Aorta (tissue), 5 donors: Measurements from ENCODE around the gene DAW1. TPM values are rescaled to one million over a fixed set of nuclear protein-coding genes. Genes with fewer than 3 reads are reported as not detected.

Source experiments
- ATAC-seq: fragments of 200-7000 bp; cut with Tn5 transposase; one replicate; pipeline ENCODE4 v1.9.1; 2022; ENCODE audit warnings: moderate library complexity; ENCODE audit not compliant: low FRiP score
- DNase-seq, 2 donors: peaks; one replicate each; pipeline ENCODE4 v3.0.0-alpha.2; 2020
- H3K27ac ChIP-seq, 2 donors: one replicate each; pipeline ENCODE4 v1.5.1; 2013; ENCODE audit warnings: low read length in 2 of 2, mild to moderate bottlenecking in 2 of 2, moderate library complexity in 2 of 2, control low read depth in 1 of 2, inconsistent platforms in 1 of 2, low read depth in 1 of 2
- H3K27me3 ChIP-seq, 2 donors: one replicate each; pipeline ENCODE4 v1.6.1; 2013; ENCODE audit warnings: control low read depth in 1 of 2, low read length in 1 of 2, mild to moderate bottlenecking in 1 of 2, moderate library complexity in 1 of 2; ENCODE audit not compliant: insufficient read depth in 2 of 2, control insufficient read depth in 1 of 2
- H3K36me3 ChIP-seq, 2 donors: one replicate each; pipeline ENCODE4 v1.6.1; 2013; ENCODE audit warnings: control low read depth in 1 of 2, low read length in 1 of 2, mild to moderate bottlenecking in 1 of 2; ENCODE audit not compliant: insufficient read depth in 2 of 2, control insufficient read depth in 1 of 2
- H3K4me1 ChIP-seq, 2 donors: one replicate each; pipeline ENCODE4 v1.6.1; 2013; ENCODE audit warnings: low read length in 2 of 2, control low read depth in 1 of 2, mild to moderate bottlenecking in 1 of 2, moderate library complexity in 1 of 2; ENCODE audit not compliant: insufficient read depth in 2 of 2, control insufficient read depth in 1 of 2
- H3K4me3 ChIP-seq, 2 donors: one replicate each; pipeline ENCODE4 v1.5.1; 2013; ENCODE audit warnings: low read length in 2 of 2, control low read depth in 1 of 2, mild to moderate bottlenecking in 1 of 2
- H3K9me3 ChIP-seq: one replicate; pipeline ENCODE4 v1.6.1; 2013; ENCODE audit warnings: mild to moderate bottlenecking, low read length; ENCODE audit not compliant: control insufficient read depth
- WGBS, 2 donors: extraction: QIAGEN DNeasy Blood & Tissue Kit; methylation state at CpG; one replicate each; pipeline ENCODE4 v1.1.7; 2013; 5-methylcytosine and 5-hydroxymethylcytosine counted together
- intact Hi-C, 2 donors: fragments of 100-400 bp; cut with DNase I; formaldehyde crosslinking; loops; one replicate each; pipeline versions ENCODE4 v1.14.2 to v1.15.0; 2022
- polyA plus RNA-seq, 2 donors: library from polyadenylated mRNA; stranded (reverse); fragments of 200-250 nt; gene quantifications; one replicate each; pipeline ENCODE4 v1.2.3, GENCODE V29; 2013
- total RNA-seq, 2 donors: library from RNA; stranded (reverse); fragmentation: NEBNext Ultra II Directional; extraction: Animal tissue kit (Norgen Biotek cat#: 25700); gene quantifications; one replicate each; pipeline ENCODE4 v1.2.1, GENCODE V29; 2021
- donor health status: healthy with polysubstance abuse.
- donor health status: Bipolar disorder and iron deficiency.
- donor health status: DM: no; HTN: no; CAD: no.
- donor health status: DM: no; HTN: no; CAD: no.
- donor health status: DM: yes; HTN: yes; CAD: no.

The DAW1 gene
- total and polyA plus RNA-seq, 4 donors = 0.41 to 0.88 TPM; not detected in 2

DNA sequence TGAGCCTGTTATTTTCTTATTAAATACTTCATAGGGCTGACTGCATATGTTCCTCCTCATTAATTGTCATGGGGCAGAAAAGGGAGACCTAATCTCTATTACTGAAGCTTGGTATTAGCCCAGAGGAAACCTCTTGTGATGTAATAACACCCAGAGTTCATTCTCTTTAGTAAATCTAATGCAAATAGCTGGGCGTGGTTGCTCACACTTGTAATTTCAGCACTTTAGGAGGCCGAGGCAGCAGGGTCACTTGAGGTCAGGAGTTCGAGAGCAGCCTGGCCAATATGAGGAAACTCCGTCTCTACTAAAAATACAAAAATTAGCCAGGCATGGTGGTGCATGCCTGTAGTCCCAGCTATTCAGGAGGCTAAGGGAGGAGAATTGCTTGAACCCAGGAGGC, 14.7 kb downstream of the DAW1 start:
- no peak overlapping the region for H3K4me3 ChIP-seq
- H3K4me1 ChIP-seq = peaks cover 0 to 4% of the 10 kb centered on the region in 2 donors
- ATAC-seq (no peak), DNase-seq (no peak)
- H3K27me3 ChIP-seq = no peaks in the 10 kb centered on the region
- intact Hi-C loops = loop anchor here (5.0 to 10.0 kb wide), 3 partner anchors 224 to 1379 kb away; no protein-coding TSS in a partner anchor
- no peak overlapping the region for H3K27ac ChIP-seq
- 87 to 88% methylated on average over 4 of the region's 4 CpGs for WGBS, 2 donors
- H3K36me3 ChIP-seq = no peaks in the 10 kb centered on the region
- H3K9me3 ChIP-seq = no peaks in the 10 kb centered on the region

DNA sequence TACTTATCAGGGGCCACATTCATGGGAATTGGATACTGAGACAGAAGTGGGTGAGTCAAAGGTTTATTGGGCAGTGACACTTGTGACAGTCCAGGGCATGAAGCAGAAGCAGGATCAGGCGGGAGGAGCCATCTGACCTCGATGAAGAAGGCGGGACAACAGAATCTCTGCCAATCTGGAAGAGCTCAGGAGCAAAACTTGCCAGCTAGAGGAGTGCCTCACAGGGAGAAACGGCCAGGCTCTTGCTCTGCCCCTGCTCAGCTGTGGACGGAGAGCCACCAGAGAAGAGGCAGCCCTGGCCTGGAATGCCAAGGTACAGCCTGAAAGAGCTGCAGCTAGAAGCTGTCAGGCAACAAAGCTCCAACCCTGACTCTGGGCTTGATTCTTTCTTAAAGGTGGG, 16.9 kb downstream of the DAW1 start:
- DNase-seq = no peak
- no peak for ATAC-seq
- Histone ChIP-seq H3K9me3 (no peaks in the 10 kb centered on the region), H3K27ac (no peak overlapping the region), H3K4me1 (no peaks in the 10 kb centered on the region), H3K4me3 (no peak overlapping the region), H3K27me3 (no peaks in the 10 kb centered on the region), H3K36me3 (no peaks in the 10 kb centered on the region)
- 31 to 35% methylated on average over 5 of the region's 5 CpGs for WGBS, 2 donors
- intact Hi-C loops = loop anchor here (5.0 to 10.0 kb wide), 3 partner anchors 226 to 1377 kb away; no protein-coding TSS in a partner anchor

DNA sequence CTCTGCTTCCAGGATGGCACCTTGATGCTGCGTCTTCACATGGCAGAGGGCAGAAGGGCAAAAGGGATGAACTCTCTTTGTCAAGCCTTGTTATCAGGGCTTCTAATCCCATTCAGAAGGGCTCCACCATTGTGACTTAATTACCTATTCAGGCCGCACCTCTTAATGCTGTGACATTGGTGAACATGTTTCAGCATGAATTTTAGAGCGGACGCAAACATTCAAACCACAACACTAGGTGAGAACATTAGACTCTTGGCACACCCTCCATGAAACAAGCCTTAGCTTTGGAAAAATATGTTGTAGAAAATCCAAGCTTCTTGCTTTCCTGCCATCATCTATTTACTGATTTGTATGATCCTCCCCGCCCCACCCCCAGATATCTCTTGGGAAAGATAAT, 17.9 kb downstream of the DAW1 start:
- 96 to 98% methylated on average over 5 of the region's 5 CpGs for WGBS, 2 donors
- Histone ChIP-seq H3K27me3 (no peaks in the 10 kb centered on the region), H3K4me3 (no peak overlapping the region), H3K9me3 (no peaks in the 10 kb centered on the region), H3K4me1 (no peaks in the 10 kb centered on the region), H3K36me3 (no peaks in the 10 kb centered on the region), H3K27ac (no peak overlapping the region)
- ATAC-seq (no peak), DNase-seq (no peak)
- intact Hi-C loops = loop anchor here (5.0 to 10.0 kb wide), 3 partner anchors 227 to 1375 kb away; no protein-coding TSS in a partner anchor

- Histone ChIP-seq H3K4me1 (no peaks in the 10 kb centered on the region), H3K9me3 (no peaks in the 10 kb centered on the region), H3K27ac (no peak overlapping the region), H3K27me3 (no peaks in the 10 kb centered on the region), H3K36me3 (no peaks in the 10 kb centered on the region), H3K4me3 (no peak overlapping the region)
- 1% methylated on average over 2 of the region's 2 CpGs for WGBS, 2 donors
- ATAC-seq (no peak), DNase-seq (no peak)
- intact Hi-C loops = no loop called here
Observed at GRCh38 chr2:227890495-227891079, 19.2 kb downstream of the DAW1 start.

- intact Hi-C loops = no loop called here
- Histone ChIP-seq H3K4me1 (no peaks in the 10 kb centered on the region), H3K36me3 (no peaks in the 10 kb centered on the region), H3K4me3 (no peak overlapping the region), H3K27ac (no peak overlapping the region), H3K27me3 (no peaks in the 10 kb centered on the region), H3K9me3 (no peaks in the 10 kb centered on the region)
- WGBS, 2 donors = 90 to 91% methylated on average over 2 of the region's 2 CpGs
- no peak for ATAC-seq
- DNase-seq = no peak
Observed at GRCh38 chr2:227891673-227892072, 20.2 kb downstream of the DAW1 start.

GRCh38 chr2:227903381-227903780, 31.9 kb downstream of the DAW1 start:
- intact Hi-C loops = no loop called here
- H3K4me3 ChIP-seq = no peak overlapping the region
- ATAC-seq (no peak), DNase-seq (no peak)
- WGBS, 2 donors = 71 to 84% methylated on average over 2 of the region's 2 CpGs
- no peaks in the 10 kb centered on the region for H3K27me3 ChIP-seq
- H3K4me1 ChIP-seq = no peaks in the 10 kb centered on the region
- no peak overlapping the region for H3K27ac ChIP-seq
- no peaks in the 10 kb centered on the region for H3K36me3 ChIP-seq
- H3K9me3 ChIP-seq = no peaks in the 10 kb centered on the region

DNA sequence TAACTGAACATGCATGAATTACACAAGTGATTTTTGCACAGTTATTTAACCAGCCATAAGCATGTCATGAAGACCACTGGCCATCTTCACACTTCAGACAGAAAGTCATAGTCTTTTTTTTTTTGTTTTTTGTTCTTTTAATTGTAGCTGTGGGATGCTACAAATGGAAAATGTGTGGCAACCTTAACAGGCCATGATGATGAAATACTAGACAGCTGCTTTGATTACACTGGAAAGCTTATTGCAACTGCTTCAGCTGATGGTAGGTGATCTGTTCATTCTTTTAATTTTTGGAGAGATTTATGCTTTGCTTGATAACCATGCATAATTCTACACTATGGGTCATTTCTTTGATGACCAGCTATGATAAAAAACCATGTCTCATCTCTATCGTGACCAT, 35.6 kb downstream of the DAW1 start:
- intact Hi-C loops = no loop called here
- Histone ChIP-seq H3K9me3 (no peaks in the 10 kb centered on the region), H3K4me3 (no peak overlapping the region), H3K27ac (no peak overlapping the region), H3K36me3 (no peaks in the 10 kb centered on the region), H3K4me1 (no peaks in the 10 kb centered on the region), H3K27me3 (no peaks in the 10 kb centered on the region)
- DNase-seq (no peak), ATAC-seq (no peak)
- 78 to 82% methylated on average over 1 of the region's 1 CpG for WGBS, 2 donors

- intact Hi-C loops = no loop called here
- 79 to 81% methylated on average over 7 of the region's 7 CpGs for WGBS, 2 donors
- Histone ChIP-seq H3K27me3 (no peaks in the 10 kb centered on the region), H3K27ac (no peak overlapping the region), H3K9me3 (no peaks in the 10 kb centered on the region), H3K4me3 (no peak overlapping the region), H3K36me3 (no peaks in the 10 kb centered on the region), H3K4me1 (no peaks in the 10 kb centered on the region)
- DNase-seq (no peak), ATAC-seq (no peak)
Observed at GRCh38 chr2:227908266-227909054, 37.0 kb downstream of the DAW1 start.

DNA sequence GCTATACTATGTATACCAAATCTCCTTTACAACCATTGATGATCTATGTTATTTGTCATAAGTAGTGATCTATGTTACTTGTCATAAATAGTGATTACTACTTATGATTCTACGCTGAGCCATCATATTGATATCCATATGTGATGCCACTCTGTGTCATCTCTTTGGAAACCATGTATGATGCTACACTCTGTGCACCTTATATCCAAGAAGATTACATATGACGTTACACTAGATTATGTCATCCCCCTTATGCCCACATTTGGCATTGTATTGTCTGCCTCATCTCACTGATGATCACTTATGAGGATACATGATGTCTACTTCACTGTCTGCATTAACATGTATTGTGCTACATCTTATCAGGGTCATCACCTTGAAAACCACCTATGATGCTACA, 42.9 kb downstream of the DAW1 start:
- WGBS, 2 donors = 68 to 72% methylated on average over 2 of the region's 2 CpGs
- Histone ChIP-seq H3K4me3 (no peak overlapping the region), H3K36me3 (no peaks in the 10 kb centered on the region), H3K27ac (no peak overlapping the region), H3K9me3 (no peaks in the 10 kb centered on the region), H3K27me3 (no peaks in the 10 kb centered on the region), H3K4me1 (no peaks in the 10 kb centered on the region)
- ATAC-seq = no peak
- no peak for DNase-seq
- intact Hi-C loops = no loop called here
